ENCODE results near the gene RASGRF1.
A peak's percentile ranks its signal among the peaks of the same experiment; 100 is the strongest.
"Not testable (repeated sequence)": the region's sequence is repeated elsewhere in the genome, so short reads cannot be mapped to it uniquely, and the experiment has no call there.

The RASGRF1 gene, protein sequence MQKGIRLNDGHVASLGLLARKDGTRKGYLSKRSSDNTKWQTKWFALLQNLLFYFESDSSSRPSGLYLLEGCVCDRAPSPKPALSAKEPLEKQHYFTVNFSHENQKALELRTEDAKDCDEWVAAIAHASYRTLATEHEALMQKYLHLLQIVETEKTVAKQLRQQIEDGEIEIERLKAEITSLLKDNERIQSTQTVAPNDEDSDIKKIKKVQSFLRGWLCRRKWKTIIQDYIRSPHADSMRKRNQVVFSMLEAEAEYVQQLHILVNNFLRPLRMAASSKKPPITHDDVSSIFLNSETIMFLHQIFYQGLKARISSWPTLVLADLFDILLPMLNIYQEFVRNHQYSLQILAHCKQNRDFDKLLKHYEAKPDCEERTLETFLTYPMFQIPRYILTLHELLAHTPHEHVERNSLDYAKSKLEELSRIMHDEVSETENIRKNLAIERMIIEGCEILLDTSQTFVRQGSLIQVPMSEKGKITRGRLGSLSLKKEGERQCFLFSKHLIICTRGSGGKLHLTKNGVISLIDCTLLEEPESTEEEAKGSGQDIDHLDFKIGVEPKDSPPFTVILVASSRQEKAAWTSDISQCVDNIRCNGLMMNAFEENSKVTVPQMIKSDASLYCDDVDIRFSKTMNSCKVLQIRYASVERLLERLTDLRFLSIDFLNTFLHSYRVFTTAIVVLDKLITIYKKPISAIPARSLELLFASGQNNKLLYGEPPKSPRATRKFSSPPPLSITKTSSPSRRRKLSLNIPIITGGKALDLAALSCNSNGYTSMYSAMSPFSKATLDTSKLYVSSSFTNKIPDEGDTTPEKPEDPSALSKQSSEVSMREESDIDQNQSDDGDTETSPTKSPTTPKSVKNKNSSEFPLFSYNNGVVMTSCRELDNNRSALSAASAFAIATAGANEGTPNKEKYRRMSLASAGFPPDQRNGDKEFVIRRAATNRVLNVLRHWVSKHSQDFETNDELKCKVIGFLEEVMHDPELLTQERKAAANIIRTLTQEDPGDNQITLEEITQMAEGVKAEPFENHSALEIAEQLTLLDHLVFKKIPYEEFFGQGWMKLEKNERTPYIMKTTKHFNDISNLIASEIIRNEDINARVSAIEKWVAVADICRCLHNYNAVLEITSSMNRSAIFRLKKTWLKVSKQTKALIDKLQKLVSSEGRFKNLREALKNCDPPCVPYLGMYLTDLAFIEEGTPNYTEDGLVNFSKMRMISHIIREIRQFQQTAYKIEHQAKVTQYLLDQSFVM (N-terminal part only)

DNA sequence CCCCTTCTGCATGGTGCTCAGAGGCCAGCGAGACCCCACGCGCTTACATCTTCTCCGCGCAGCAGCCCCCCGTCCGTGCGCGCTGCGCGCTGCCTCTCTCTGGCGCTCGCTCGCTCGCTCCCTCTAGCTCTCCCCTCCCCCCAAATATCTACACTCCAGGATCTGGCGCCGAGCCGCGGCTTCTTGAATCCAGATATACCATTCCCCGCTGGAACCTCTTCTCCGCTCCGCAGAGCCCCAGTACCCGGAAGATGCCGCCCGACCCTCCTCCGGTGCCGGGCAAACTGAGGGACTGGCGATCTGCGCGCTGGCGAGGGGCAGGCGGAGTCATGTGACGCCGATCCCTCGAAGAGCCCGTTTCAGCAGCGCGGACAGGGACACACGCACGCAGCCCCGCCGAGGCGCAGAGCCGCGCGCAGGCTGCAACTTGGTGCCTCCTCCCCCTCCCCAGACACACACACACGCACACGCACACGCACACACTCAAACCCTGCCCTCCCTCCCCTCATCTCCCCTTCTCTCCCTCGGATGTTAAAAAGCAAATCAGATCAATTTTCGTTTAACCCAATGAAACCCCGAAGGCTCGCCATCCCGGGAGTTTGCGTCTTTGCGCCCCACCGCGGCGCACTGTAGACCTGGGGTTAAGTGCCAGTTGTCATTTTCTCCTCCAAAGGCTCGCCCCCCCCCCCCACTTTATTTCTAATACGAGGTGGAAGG is at the start of gene RASGRF1:
Gene RASGRF1 (minus strand): TSS at position 294 of the 717 bp plus-strand sequence. CDS start 282 bp downstream, at position 12.
- no peak for DNase-seq (ENCODE audit: low read depth)

DNA sequence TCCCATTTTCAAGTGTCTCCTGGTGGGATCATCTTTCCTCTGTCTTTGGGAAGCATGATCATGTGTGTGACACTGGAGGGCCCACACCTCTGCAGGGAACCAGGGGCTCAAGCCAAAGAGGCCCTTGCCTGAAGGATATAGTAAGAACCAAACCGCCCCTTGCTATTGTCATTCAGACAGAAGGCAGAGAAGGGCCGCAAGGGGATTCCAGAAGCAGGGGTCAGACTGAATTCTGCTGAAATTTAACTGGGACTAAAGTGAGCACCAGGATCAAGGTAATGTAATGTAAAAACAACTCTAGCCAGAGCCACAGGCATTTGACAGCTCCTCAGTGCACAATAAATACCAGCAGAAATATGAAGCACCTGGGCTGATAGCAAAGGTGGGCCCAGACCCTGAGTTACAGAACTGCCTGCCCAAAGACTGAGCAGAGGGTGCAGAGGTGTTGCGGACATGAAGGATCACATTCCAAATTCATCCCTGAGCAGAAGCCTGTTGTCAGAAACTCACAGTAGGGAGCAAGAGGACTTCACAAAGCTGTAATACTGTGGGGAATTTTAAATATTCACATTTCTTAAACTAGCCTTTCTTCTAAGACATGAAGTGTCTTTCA is 46.0 kb upstream of the RASGRF1 start:
- no peak for DNase-seq (ENCODE audit: low read depth)

DNA sequence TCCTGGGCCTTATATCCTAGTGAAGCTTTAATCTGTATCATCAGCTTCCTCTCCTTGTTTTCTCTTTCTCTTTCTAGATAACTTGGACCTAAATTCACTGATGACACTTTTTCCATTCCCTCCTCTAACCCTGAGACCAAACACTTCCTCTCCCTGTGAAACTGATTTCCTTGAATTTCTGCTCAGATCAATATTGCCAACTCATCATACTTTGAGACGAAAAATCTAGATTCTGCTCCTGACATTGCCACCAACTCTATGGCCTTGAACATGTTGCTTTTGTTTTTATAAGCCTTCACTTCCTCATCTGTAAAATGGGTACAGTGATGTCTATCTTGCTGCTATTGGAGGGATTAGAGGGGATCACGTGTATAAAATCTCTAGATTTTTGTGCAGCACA is 42.7 kb upstream of the RASGRF1 start:
- no peak for DNase-seq (ENCODE audit: low read depth)

DNA sequence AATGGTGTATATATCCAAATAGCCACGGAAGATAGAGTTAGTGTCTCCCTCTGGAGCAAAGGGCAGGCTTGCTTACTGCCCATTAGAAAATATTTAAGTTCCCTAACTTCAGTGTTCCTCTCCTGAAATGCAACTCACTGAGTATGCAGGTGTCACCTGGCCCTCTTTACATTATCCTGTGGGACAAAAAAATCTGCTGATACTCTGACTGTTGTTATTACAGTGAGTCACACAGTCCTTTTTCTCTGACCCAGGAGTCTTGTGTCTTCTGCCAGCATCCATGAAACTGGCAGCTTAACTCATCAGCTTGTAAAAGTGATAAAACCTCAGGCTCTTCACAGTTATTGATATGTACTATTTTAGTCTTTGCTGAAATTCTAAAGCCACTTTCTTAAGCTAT is 42.2 kb upstream of the RASGRF1 start:
- DNase-seq (ENCODE audit: low read depth) = peak; percentile 5

DNA sequence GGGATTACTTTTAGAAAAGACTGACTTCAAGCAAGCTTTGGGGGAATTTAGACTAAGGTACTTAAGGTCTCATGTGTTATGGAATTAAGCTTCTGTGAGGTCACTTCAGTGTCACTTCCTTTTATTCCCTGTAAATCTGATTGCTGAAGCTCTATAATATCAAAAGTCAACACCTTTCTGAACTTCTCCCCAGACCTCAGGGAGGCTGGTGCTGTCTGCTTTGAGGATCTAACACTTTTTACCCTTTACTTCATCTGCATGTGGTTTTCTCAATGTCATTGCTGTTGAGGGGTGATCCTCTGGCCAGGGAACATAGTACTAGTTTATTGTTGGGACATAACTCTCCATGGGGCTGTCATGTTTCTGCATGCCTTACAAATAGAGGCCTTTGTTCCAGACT is 41.8 kb upstream of the RASGRF1 start:
- no peak for DNase-seq (ENCODE audit: low read depth)

DNA sequence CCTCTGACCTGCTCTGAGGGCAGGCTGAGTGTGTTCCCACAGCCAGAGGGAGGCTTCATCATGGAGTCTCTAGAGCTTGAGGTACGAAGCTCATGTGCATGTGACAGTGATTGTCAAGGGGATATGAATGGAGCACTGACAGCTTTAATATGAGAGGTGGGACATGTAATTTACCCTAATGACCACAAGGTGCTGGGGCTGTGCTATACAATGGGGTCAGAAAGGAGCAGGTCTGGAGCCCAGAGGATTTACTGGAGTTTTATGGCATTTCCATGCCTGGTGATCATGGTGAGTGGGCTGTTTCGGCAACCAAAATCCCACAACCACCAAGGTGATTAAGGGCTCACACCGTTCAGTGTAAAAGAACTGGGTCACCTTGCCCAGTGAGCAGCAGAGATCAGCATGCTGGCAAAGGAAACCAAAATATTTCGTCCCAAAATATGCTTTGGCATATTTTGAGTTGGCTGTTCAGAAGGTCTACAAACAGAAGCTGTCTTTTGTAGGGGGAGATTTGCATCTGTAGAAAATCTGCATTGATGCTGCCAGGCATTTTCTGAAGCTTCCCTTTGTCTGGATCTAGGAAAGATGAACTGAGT is 40.1 kb upstream of the RASGRF1 start:
- no peak for DNase-seq (ENCODE audit: low read depth)

DNA sequence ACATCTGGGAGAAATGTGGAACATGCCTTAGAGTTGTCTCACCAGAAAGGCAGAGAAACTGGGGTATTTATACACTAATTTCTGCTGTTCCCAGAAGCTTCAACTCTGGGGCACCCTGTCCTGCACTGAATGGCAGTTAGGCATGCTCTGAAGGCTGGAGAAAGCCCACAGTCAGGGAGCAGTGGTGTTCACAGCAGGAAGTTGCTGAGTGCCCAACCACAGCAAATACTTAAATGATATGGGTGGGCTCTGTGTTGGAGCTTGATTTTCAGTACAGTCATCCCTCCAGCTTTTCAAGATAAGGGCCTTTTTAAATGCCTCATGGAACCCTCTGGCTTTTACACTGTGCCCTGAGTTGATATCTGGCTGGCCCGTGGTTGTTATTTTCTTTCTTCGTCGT is 38.7 kb upstream of the RASGRF1 start:
- no peak for DNase-seq (ENCODE audit: low read depth)

DNA sequence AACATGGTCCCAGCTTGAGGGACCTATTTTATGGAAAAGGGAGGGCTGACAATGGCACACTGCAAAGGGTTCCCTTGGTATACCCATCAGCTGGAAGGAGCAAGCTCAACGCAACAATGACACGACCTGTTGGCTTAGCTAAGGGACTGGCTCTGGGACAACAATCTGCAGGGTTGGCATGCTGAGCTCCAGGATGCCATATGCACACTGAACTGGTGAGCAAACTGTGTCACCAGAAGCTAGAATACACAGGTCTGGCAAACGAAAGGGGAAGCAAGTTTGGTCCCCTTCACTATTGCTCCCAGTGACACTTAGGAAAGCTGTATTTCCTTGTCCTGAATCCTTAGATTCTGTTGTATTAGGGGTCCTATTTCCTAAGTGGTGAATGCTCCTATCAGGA is 38.0 kb upstream of the RASGRF1 start:
- no peak for DNase-seq (ENCODE audit: low read depth)

DNA sequence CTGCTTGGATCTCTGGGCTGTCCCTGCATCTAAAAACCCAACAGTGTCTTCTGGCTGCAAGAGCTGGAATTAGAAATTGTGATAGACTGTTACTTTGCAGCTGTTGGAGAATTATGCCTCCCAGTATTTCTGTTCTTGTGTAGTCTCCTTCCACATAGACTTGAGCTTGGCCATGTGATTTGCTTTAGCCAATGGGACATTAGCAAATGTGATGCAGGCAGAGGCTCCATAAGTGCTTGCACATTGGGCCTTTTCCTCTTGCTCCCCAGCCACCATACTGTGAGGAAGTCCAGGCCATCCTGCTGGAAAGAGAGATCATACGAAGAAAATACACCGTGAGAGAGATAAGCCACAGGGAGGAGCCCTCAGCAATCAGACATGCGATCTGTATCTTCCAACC is 33.8 kb upstream of the RASGRF1 start:
- DNase-seq (ENCODE audit: low read depth) = no peak

DNA sequence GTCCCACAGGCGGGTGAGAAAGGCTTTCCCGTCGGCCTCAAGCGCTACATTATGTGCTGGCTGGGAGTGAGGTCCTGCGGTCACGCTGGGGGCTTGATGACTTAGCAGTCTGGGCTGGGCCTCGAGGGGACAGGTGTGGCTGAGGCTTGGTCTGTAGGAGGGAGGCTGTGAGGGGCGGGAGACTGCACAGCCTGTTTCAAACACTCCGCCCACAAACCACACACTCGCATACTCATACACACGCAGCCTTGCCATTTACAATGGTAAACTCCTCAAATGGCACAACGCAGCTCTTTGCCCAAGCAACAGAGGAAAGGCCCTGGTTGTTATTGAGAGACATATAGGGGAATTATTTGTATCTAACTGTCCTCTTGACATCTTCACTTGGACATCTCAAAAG is 32.4 kb upstream of the RASGRF1 start:
- no peak for DNase-seq (ENCODE audit: low read depth)

DNA sequence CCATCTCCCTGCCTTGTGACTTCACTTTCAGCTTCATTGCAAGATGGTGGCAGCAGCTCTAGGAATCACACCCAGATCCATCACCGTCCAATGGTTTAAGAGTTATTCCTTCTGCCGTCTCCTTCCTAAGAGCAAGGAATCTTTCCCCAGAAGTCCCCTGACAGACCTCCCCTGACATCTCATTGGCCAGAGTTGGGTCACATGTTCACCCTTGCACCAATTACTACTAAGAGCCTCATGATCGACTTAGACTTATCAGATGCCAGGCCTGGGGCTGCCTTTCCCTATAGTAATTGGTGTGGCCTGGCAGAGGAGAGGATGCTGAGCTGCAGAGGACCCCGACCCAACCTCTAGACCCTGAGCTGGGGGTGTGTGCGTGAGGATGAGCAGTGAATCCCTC is 31.8 kb upstream of the RASGRF1 start:
- no peak for DNase-seq (ENCODE audit: low read depth)

DNA sequence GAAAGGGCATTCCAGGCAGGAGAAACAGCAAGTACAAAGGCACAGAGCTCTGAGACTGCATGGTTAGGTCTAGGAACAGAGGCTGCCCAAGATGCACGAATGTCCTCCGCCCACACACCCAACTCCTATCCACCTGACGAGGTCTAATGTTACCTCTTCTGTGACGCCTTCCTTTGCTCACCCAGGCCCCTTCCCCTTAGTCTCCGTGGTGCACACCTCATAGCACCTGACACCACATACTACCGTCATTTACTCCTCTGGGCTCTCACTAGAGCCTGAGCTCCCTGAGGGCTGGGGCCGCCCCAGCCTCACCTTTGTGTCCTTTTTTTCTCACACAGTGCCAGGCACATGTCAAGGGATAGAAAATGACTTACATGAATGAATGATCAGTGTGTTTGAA is 31.0 kb upstream of the RASGRF1 start:
- no peak for DNase-seq (ENCODE audit: low read depth)

DNA sequence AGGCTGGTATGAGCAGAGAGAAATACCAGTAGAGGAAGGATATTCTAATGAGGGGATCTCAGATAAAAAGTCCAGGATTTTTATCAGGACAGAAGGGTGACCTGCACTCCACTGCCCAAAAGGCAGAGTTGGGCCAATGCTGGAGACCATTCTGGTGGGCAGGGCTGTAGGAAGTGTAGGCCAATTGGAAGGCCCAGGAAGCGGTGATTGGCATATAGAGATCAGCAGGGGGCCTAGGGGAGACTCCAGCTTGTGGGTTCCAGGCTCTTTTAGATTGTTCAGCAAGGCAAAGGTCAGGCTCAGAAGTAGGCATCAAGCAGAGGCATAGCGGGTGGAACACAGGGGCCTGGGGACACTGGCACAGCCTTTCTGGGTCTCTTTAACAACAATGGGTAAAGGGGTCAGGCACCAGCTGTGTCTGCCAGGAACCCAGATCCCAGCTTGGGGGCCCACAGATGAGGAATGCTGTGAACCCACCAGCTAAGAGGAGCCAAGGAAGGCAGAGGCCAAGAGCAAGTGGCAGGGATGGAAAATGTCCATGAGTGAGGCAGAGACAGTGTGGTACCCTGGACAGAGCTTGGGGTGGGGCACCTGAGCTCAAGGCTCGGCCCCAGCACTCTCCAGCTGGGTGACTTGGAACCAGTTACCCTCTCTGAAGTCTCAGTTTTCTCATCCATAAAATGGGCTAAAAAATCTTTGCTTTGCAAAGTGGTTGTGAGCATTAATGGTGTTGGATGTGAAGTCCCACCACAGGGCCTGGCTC is 27.0 kb upstream of the RASGRF1 start:
- no peak for DNase-seq (ENCODE audit: low read depth)

DNA sequence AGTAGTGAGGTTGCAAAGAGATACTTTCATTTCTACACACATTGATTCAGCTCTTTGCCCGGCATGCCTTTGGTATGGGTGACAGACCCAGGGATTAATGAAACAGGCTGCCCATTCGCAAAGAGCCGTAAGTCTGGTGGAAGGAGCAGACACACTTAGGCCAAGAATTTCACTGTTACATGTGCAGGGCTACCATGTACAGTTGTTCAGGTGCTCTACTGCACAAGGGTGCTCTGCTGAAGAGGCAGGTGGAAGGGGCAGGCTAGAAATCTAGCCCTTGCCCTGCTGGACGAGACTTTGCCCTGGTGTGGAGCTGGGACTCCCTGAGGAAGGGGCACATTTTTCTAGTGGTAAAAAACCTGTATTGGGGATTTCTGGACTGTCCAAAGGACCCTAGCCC is 26.2 kb upstream of the RASGRF1 start:
- DNase-seq (ENCODE audit: low read depth) = no peak

DNA sequence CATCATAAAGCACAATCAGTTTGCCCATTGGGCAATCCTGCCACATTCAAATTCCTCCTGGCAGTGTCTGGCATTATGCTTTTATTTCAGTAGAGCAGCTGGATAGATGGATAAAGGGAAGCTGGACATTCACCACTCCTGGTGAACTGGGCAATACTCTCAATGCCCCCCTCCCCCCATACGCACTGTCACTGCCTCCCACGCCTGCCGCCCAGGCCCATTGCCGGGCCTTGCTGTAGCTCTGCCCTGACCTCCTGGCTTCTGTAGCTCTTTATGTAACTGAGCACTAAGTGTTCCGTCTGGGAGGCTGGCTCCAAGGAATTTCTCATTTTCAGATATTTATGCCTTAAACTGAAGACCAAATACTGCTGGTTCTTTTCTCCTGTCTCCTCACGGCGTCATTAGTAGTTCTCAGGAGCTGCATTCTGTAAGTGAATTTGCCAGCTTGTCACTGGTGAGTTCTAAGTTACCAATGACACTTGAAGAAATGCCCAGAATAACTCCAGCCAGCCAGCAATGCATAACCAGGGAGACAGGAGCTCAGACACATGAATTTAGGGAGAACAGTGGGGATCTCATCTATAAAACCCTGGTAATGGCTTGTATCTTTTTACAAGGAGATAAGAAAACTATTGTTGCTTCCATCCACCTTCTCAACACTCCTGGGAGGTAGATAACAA is 25.5 kb upstream of the RASGRF1 start:
- no peak for DNase-seq (ENCODE audit: low read depth)

DNA sequence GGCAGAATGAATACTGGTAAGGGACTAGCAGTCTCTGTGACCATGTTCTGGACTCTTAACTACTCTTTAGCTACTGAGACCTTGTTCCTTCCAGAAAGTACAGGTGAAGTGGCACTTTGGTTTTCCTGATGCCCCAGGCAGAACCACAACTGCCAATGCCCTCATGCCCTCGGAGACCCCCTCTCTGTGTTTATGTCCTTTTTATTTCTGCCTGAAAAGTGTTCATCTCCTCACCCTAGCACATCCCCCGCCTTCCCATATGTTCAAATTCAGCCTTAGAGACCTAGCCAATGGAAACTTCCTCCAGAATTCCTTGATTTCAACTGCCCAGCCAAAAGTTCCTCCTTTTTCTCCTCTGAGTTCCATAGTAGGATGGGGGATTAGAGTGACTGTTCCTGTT is 23.3 kb upstream of the RASGRF1 start:
- no peak for DNase-seq (ENCODE audit: low read depth)

DNA sequence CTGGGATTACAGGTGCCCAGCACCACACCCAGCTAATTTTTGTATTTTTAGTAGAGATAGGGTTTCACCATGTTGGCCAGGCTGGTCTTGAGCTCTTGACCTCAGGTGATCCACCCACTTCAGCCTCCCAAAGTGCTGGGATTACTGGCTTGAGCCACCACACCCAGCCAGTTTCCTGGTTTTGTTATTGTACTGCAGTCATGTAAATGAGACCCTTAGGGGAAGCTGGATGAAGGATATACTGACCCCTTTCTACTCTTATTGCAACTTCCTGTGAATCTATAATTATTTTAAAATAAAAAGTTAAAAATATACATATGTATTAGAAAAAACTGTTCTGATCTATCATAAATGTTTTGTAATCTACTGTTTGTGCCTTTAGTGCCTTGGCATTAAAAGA is 20.8 kb upstream of the RASGRF1 start:
- not testable (repeated sequence) for DNase-seq (ENCODE audit: low read depth)

DNA sequence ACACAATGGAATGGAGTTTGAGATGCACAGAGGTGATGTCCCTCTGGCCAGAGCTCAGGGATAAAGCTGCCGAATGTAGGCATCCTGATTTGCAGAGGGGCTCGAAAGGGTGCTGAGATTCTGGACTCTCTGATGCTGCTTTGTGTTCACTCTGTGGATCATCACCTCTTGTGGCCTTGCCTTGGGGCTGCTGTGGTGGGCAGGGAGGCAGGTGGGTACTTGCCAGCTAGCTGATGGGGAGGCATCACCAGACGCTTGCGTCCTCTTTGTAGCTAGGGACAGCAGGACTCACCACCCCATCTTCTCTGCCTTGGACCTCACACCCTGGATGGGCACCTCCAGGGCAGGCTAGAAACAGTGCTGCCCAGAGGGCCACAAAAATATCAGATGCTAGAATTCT is 14.6 kb upstream of the RASGRF1 start:
- no peak for DNase-seq (ENCODE audit: low read depth)

DNA sequence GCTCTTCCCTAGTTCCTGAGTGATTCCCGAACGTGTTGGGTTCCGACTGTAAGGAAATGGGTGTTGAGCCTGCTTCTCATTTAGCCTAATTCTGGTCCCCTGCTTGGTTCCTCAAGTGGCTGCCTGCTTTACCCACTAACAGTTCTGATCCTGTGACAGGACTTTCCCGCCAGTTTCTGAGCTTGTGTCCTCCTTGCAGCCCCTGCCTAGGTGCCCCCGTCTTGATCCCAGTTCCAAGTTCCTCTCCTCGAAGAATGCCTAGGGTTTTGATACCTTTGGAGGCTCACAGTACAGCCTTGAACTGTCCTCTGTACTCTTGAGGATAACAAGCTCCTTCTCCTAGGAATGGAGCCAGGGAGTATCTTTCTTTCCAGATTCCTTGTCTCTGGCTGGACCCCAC is 12.0 kb upstream of the RASGRF1 start:
- no peak for DNase-seq (ENCODE audit: low read depth)
